Activated naive CD8-positive, alpha-beta T cell treated with anti-CD3 and anti-CD28 coated beads, Interleukin-2, amount 50 U/mL, for 24 hours (primary cell): ENCODE results near the gene SURF6.
A peak's percentile ranks its signal among the peaks of the same experiment; 100 is the strongest.

Experiments
- ATAC-seq: fragments of 150-1000 bp; cut with Tn5 transposase; one replicate; pipeline ENCODE4 v1.10.0; 2021
- DNase-seq: peaks from one replicate; pipeline ENCODE4 v3.0.0; 2021
- H3K27ac Mint-ChIP-seq: one replicate; pipeline ENCODE4 v1.8.0; 2021; ENCODE audit warnings: mild to moderate bottlenecking, mixed read lengths
- H3K27me3 Mint-ChIP-seq: one replicate; pipeline ENCODE4 v1.8.0; 2021; ENCODE audit warnings: mixed read lengths
- H3K36me3 Mint-ChIP-seq: one replicate; pipeline ENCODE4 v1.8.0; 2021; ENCODE audit warnings: low read depth, mixed read lengths
- H3K4me1 Mint-ChIP-seq: one replicate; pipeline ENCODE4 v1.8.0; 2021; ENCODE audit warnings: mixed read lengths
- H3K4me3 Mint-ChIP-seq: one replicate; pipeline ENCODE4 v1.8.0; 2021; ENCODE audit warnings: mild to moderate bottlenecking, moderate library complexity, mixed read lengths
- H3K9me3 Mint-ChIP-seq: one replicate; pipeline ENCODE4 v1.8.0; 2021; ENCODE audit warnings: mixed read lengths

Gene SURF6

DNA sequence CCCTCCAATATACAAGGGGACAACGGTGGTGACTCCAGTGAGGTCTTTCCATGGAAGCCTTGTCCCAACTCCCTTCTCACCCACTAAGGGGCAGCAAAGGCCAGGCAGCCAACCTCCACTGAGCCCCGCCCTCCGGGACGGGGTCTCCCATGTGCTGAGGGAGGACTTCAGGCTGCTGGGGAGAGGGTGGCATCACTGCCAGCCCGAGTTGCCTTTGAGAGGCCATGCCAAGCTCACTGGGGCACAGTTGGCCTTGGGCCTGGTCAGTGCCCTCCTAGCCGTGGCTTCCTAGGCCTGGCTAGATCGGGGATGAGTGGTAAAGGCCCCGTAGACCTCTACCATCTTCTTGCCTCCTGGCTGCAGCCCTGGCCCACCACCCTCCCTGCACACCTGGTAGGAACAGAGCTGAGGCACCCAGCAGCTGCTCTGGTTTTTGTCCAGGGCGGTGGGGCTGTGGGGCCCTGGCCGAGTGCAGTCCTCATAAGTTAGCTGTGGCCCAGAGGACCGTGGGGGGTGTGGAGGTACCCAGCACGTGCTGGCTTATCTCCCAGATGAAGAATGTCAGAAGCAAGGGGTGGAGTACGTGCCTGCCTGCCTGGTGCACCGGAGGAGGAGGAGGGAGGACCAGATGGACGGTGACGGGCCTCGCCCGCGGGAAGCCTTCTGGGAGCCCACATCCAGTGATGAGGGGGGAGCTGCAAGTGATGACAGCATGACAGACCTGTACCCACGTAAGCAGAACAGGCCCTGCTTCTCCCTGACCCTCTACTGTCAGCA is 23.6 kb upstream of the SURF6 start:
- Mint-ChIP-seq H3K9me3 (no peaks in the 10 kb centered on the region), H3K27me3 (no peaks in the 10 kb centered on the region), H3K36me3 (peaks cover 35% of the 10 kb centered on the region), H3K4me1 (peaks cover 50% of the 10 kb centered on the region), H3K27ac (peak overlapping the region; percentile 53), H3K4me3 (peak overlapping the region; percentile 32)
- no peak for ATAC-seq
- no peak for DNase-seq

GRCh38 chr9:133357656-133358055 is 21.7 kb upstream of the SURF6 start:
- peaks cover 23% of the 10 kb centered on the region for H3K36me3 Mint-ChIP-seq
- ATAC-seq (no peak), DNase-seq (no peak)
- H3K27ac Mint-ChIP-seq = no peak overlapping the region
- peak overlapping the region; percentile 79 for H3K4me3 Mint-ChIP-seq
- H3K9me3 Mint-ChIP-seq = no peaks in the 10 kb centered on the region
- H3K4me1 Mint-ChIP-seq = peaks cover 52% of the 10 kb centered on the region
- no peaks in the 10 kb centered on the region for H3K27me3 Mint-ChIP-seq

DNA sequence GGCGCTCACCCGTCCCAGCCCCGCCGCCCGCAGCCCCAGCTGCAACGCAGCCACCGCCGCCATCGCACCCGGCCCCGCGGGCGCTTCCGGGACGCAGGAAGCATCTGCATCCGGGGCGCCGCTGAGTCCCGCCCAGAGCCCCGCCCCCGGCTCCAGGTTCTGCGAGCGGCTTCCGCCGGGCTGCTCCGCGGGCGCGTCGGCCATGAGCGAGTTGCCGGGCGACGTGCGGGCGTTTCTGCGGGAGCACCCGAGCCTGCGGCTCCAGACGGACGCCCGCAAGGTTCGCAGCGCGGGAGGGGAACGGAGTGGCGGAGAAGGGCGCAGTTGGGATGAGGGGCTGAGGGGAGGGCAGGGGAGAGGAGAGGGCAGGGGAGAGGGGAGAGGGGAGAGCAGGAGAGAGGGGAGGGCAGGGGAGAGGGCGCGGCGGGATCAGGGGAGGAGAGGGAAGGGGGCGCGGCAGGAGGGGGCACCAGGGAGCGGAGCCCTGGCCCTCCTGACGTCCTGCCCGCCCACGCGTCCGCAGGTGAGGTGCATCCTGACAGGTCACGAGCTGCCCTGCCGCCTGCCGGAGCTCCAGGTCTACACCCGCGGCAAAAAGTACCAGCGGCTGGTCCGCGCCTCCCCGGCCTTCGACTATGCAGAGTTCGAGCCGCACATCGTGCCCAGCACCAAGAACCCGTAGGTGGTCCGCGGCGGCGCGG is 20.6 kb upstream of the SURF6 start, which contains the start of the genes SURF1 and SURF2:
SURF1 (minus strand) TSS at position 97 of the 701 bp plus-strand sequence; CDS start at position 63, 34 bp downstream.
SURF2 (plus strand) TSS at position 160 of the 701 bp plus-strand sequence; CDS start at position 203, 43 bp downstream.
- H3K27ac Mint-ChIP-seq = peak within 1 kb of the TSS; percentile 85
- peak within 1 kb of the TSS; percentile 88 for H3K4me3 Mint-ChIP-seq
- peaks cover 45% of the 10 kb centered on the region for H3K4me1 Mint-ChIP-seq
- H3K27me3 Mint-ChIP-seq = no peaks in the 10 kb centered on the region
- peak; percentile 67 for ATAC-seq
- no peaks in the 10 kb centered on the region for H3K9me3 Mint-ChIP-seq
- peaks cover 26% of the 10 kb centered on the region for H3K36me3 Mint-ChIP-seq
- peak; percentile 94 for DNase-seq

DNA sequence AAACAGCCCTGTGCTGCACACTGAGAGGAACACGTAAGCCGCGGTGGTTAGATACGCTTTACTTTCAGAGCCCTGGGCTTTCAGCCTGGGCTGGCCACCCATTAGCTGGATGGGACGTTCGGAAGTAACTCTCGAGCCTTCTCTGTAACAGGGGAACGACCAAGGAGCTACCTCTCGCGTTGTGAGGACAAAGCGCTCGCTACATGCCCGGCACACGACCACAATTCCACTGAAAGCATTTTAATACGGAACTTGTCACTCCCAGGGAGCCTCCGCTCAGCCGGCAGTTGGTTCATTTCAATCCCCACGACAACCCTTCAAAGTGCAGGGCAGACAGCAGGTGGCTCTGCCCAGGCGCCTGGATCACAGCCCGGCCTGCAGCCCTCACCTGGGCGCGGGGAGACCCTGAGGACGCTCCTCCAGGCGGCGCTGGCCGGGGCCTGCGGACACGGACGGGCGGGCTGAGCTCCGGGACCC is 19.9 kb upstream of the SURF6 start:
- Mint-ChIP-seq H3K27me3 (no peaks in the 10 kb centered on the region), H3K4me1 (peaks cover 42% of the 10 kb centered on the region), H3K36me3 (peaks cover 26% of the 10 kb centered on the region), H3K27ac (peak overlapping the region; percentile 85), H3K9me3 (no peaks in the 10 kb centered on the region), H3K4me3 (peak overlapping the region; percentile 88)
- no peak for DNase-seq
- peak; percentile 27 for ATAC-seq

DNA sequence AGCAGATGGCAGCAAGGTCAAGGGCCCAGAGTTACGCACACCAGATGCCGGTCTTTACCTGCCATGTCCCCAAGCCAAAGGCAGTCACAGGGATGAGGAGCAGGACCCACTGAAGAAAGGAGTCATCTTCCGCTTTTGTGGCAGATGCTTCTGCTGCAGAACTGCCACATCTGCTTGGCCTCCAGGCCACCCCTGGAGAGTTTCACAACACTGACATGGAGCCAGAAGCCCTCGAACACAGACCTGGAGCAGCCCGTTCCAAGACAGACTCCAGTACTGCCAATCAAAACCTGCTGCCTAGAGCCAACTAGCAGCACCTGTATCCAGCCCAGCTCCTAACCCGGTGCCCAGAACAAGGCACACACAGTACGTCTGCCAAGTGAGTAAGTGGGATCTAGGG is 18.8 kb upstream of the SURF6 start:
- peaks cover 36% of the 10 kb centered on the region for H3K36me3 Mint-ChIP-seq
- peak overlapping the region; percentile 85 for H3K27ac Mint-ChIP-seq
- H3K27me3 Mint-ChIP-seq = no peaks in the 10 kb centered on the region
- H3K4me1 Mint-ChIP-seq = peaks cover 44% of the 10 kb centered on the region
- no peak for DNase-seq
- H3K9me3 Mint-ChIP-seq = no peaks in the 10 kb centered on the region
- no peak for ATAC-seq
- H3K4me3 Mint-ChIP-seq = peak overlapping the region; percentile 88

DNA sequence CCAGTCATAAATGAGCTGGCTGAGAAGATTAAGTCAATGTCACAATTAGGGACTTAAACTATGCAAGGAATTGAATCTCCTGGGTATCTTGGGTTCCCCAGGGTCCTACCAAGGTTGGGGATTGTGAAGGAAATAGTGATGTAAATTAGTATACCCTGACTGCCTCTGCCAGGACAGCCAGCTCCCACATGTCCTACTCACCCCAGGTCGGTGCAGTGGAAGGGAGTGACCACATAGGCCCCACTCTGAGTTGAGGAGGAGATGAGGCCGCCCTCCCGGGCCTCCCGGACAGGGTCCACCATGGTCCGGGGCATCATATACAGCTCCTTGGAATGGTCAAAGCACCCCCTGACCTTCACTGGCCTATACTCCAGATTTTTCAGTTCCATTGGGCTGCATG is 17.6 kb upstream of the SURF6 start:
- no peak for DNase-seq
- no peak for ATAC-seq
- Mint-ChIP-seq H3K9me3 (no peaks in the 10 kb centered on the region), H3K4me3 (no peak overlapping the region), H3K27ac (peak overlapping the region; percentile 68), H3K27me3 (no peaks in the 10 kb centered on the region), H3K36me3 (peaks cover 44% of the 10 kb centered on the region), H3K4me1 (peaks cover 48% of the 10 kb centered on the region)

- Mint-ChIP-seq H3K36me3 (peaks cover 51% of the 10 kb centered on the region), H3K4me1 (peaks cover 44% of the 10 kb centered on the region), H3K9me3 (no peaks in the 10 kb centered on the region), H3K27ac (peak overlapping the region; percentile 68), H3K27me3 (peaks cover 3% of the 10 kb centered on the region), H3K4me3 (no peak overlapping the region)
- ATAC-seq = no peak
- DNase-seq = no peak
These were observed 16.8 kb upstream of the SURF6 start for GRCh38 chr9:133352635-133353340.

GRCh38 chr9:133351908-133352634 is 16.1 kb upstream of the SURF6 start:
- Mint-ChIP-seq H3K4me3 (peak overlapping the region; percentile 22), H3K27me3 (peaks cover 3% of the 10 kb centered on the region)
- peak; percentile 35 for ATAC-seq

DNA sequence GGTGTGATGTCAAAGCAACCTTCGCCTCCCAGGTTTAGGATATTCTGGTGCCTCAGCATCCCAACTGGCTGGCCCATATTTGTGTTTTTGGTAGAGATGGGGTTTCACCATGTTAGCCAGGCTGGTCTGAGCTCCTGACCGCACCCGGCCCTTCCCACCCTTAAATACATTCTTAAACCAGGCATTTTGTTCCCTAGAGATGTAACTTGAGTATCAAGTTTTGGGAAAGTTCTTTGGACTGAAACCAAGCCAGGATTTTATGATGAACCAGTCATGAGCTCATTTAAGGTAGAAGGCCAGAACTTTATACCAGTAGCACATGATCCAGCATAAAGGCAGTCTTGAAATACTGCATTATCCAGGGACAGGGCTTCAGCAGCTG is 15.5 kb upstream of the SURF6 start:
- H3K4me1 Mint-ChIP-seq = peaks cover 44% of the 10 kb centered on the region
- peaks cover 51% of the 10 kb centered on the region for H3K36me3 Mint-ChIP-seq
- H3K4me3 Mint-ChIP-seq = peak overlapping the region; percentile 22
- H3K27me3 Mint-ChIP-seq = peaks cover 3% of the 10 kb centered on the region
- peak overlapping the region; percentile 97 for H3K27ac Mint-ChIP-seq
- DNase-seq = no peak
- ATAC-seq = no peak
- no peaks in the 10 kb centered on the region for H3K9me3 Mint-ChIP-seq

More at GRCh38 chr9:133351908-133352634, 16.1 kb upstream of the SURF6 start:
- H3K36me3 Mint-ChIP-seq = peaks cover 49% of the 10 kb centered on the region
- peak; percentile 62 for DNase-seq
- H3K4me1 Mint-ChIP-seq = peaks cover 40% of the 10 kb centered on the region
- no peaks in the 10 kb centered on the region for H3K9me3 Mint-ChIP-seq
- H3K27ac Mint-ChIP-seq = peak overlapping the region; percentile 68

- H3K27ac Mint-ChIP-seq = peak overlapping the region; percentile 97
- H3K4me3 Mint-ChIP-seq = peak overlapping the region; percentile 97
- H3K4me1 Mint-ChIP-seq = peaks cover 49% of the 10 kb centered on the region
- H3K36me3 Mint-ChIP-seq = peaks cover 56% of the 10 kb centered on the region
- DNase-seq = no peak
- H3K9me3 Mint-ChIP-seq = no peaks in the 10 kb centered on the region
- no peak for ATAC-seq
- H3K27me3 Mint-ChIP-seq = peaks cover 3% of the 10 kb centered on the region
These were observed 14.1 kb upstream of the SURF6 start for GRCh38 chr9:133349965-133350616.

DNA sequence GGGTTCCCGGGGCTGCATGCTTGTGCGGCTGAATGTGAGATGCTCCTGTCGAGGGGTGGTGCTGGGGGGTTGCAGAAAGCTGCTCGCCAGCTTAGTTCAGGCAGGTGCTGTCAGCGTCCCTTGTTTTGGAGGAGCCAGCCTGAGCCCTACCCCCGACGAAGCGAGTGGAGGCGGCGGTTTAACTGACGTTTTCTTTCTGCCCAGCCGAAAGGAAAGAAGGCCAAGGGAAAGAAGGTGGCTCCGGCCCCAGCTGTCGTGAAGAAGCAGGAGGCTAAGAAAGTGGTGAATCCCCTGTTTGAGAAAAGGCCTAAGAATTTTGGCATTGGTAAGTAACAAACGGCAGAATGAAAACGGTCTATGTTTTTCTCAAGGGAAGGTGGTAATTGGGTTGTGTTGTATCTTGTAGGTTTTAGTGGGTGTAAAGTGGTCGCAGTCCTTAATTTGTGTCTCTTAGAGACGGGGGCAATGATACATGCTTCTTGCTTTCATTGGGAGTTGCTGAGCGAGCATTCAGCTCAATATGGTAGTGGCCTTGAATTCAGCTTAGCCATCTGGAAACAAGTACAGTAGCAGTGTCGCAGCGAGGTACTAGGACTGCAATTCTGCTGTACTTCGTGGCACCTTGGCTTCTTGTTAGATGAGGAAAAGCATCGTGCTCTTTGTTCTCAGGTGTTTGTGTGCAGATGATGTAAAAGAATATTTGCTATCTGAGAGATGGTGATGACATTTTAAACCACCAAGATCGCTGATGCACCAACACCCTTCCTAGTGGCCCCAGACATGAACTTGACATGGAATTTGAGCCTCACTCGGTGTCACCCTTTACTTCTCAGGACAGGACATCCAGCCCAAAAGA is 13.0 kb upstream of the SURF6 start:
- no peak for ATAC-seq
- peaks cover 56% of the 10 kb centered on the region for H3K36me3 Mint-ChIP-seq
- H3K9me3 Mint-ChIP-seq = no peaks in the 10 kb centered on the region
- peaks cover 43% of the 10 kb centered on the region for H3K4me1 Mint-ChIP-seq
- H3K27me3 Mint-ChIP-seq = peaks cover 3% of the 10 kb centered on the region
- no peak for DNase-seq
- H3K4me3 Mint-ChIP-seq = peak overlapping the region; percentile 97
- H3K27ac Mint-ChIP-seq = peak overlapping the region; percentile 97

DNA sequence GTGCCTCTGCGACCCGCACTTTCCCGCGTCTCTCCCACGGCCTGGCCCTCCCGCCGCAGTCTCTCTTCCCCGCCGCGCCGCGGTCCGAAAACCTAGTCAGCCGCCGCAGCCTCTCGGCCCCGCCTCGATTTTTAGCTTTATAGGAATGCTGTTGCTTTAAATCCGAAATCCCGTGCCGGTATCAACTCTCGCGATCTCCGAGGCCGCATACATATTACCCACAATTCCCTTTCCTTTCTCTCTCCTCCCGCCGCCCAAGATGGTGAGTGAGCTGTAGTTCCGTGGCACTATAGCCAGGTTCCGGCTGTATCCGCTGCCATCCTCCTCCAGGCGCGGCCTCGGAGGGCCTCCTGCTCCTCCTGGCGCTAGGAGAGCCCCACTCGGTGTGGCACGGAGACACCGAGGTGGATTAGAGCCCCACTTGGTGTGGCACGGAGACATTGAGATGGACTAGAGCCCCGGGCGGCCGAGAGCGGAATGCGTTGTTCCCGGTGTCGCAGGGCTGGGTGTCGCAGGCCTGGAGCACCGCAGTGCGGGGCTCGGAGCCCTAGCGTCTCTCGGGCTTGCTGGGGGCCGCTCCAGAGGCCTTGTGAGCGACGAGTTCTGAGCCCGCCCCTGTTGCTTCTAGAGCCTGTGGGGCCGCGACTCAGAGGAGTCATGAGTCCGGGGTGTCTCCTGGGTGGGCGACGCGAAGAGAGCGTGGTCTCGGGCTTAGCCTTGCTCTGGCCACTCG is 12.2 kb upstream of the SURF6 start, which contains the start of the genes MED22 and RPL7A:
MED22 (minus strand) TSS at position 147 of the 733 bp plus-strand sequence. CDS start 1,469 bp downstream, outside the sequence.
RPL7A (plus strand) TSS at position 234 of the 733 bp plus-strand sequence; CDS start at position 260, 26 bp downstream.
- ATAC-seq = peak; percentile 60
- peaks cover 54% of the 10 kb centered on the region for H3K36me3 Mint-ChIP-seq
- no peaks in the 10 kb centered on the region for H3K9me3 Mint-ChIP-seq
- H3K4me3 Mint-ChIP-seq = peak within 1 kb of the TSS; percentile 97
- peak within 1 kb of the TSS; percentile 97 for H3K27ac Mint-ChIP-seq
- peak; percentile 91 for DNase-seq
- peaks cover 3% of the 10 kb centered on the region for H3K27me3 Mint-ChIP-seq
- H3K4me1 Mint-ChIP-seq = peaks cover 43% of the 10 kb centered on the region
